Tongue (tissue), 3 donors: Measurements from ENCODE around the gene EPM2A. TPM values are rescaled to one million over a fixed set of nuclear protein-coding genes. Genes with fewer than 3 reads are reported as not detected.

Experiments
- DNase-seq: peaks from one replicate; pipeline ENCODE4 v3.0.0-alpha.2; 2015
- small RNA-seq: library from RNA; depleted of rRNA; stranded (forward); fragments of <200 nt; gene quantifications from one replicate; pipeline ENCODE3, GENCODE V24; 2014; ENCODE audit warnings: low replicate concordance
- total RNA-seq: library from RNA; depleted of rRNA; stranded (reverse); fragments of >200 nt; gene quantifications from one replicate; pipeline ENCODE4 v1.2.3, GENCODE V29; 2014

EPM2A gene
- total RNA-seq, 1 donor from 2014 or later, result 51.3 TPM

GRCh38 chr6:145601397-145601796, 133.9 kb downstream of the EPM2A start:
- no peak for DNase-seq

DNA sequence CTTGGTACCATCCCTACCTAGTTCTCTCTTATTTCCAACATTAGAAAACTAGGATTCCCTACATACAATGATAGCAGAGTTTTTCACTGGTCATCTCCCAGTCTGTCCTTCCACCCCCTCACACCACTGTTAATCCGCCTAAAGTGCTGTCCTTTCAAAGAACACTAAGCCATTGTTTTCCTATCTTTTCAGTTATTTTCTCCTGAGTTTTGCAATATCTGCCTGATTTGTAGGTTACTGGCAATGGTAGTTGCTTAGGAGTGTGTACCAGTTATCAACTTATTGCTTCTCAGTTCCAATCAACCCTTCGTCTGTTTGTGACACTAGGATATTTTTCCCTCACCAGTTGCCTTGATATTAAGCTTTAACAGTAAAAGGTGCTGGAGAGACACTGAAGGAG, 135.0 kb downstream of the EPM2A start:
- DNase-seq, result no peak

GRCh38 chr6:145588981-145589380, 146.3 kb downstream of the EPM2A start:
- no peak for DNase-seq

GRCh38 chr6:145587334-145587733, 148.0 kb downstream of the EPM2A start:
- no peak for DNase-seq

DNA sequence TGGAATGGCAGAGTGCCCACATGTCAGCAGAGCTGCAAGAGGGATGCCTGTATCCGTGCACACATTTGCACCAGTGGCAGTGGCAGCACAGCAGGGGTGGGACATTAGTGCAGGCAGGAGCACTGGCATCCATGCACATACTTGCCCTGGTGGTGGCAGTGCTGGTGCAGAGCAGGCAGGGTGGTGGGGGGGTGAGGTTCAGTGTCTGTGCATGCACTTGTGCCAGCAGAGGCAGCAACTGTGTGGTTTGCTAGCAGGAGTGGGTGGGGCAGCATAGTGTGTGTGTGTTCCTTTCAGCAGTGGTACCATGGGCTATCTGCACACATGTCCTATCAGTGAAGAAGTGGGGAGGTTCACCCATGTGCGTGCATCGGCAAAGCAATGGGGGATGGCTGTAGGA, 151.6 kb downstream of the EPM2A start:
- DNase-seq, result no peak

Small RNA genes lying within 50 kb of the gene (small RNA-seq; reads per million reads assigned to genes)
- gene AL023806.2, result not detected

Other genes starting within 250 kb of the EPM2A start
- 25.7 TPM for gene FBXO30, start 79.3 kb upstream of the EPM2A start, total RNA-seq
- gene SHPRH, start 228.8 kb upstream of the EPM2A start, total RNA-seq, result 47.0 TPM